K562 (cell line): ENCODE measurements around the gene VSTM2B. TPM values are rescaled to one million over a fixed set of nuclear protein-coding genes. Genes with fewer than 3 reads are reported as not detected.

Experiments
- ATAC-seq: fragments of 200-7000 bp; cut with Tn5 transposase; 3 replicates; pipeline ENCODE4 v1.9.1; 2020; ENCODE audit warnings: moderate library complexity
- Bru-seq: library from RNA; stranded (reverse); fragments of 400-500 nt; gene quantifications from one replicate; lab custom pipeline; 2021; lab: Mats Ljungman, UMichigan
- BruChase-seq, 2 experiments: library from RNA; stranded (reverse); fragments of 400-500 nt; gene quantifications; one replicate each; lab custom pipeline; 2021; lab: Mats Ljungman, UMichigan
- BruUV-seq: library from RNA; stranded (reverse); fragments of 400-500 nt; replicated peaks from 2 replicates; lab custom pipeline; 2021; lab: Mats Ljungman, UMichigan
- CTCF ChIA-PET: fragments of 300-600 bp; formaldehyde crosslinking; extraction: SDS; loops from one replicate; lab custom pipeline; 2021; ENCODE audit warnings: low intra/inter-chr PET ratio; lab: Yijun Ruan, JAX
- POLR2A ChIA-PET: fragments of 300-600, 350-650 bp; sonication (Branson Sonifier 250); formaldehyde crosslinking; extraction: SDS; loops from one replicate; lab custom pipeline; 2021; ENCODE audit warnings: antibody characterized with exemption, inconsistent platforms; lab: Yijun Ruan, JAX
- DNase-seq, 4 experiments: peaks; one replicate each; pipeline versions ENCODE4 v3.0.0 to v3.0.0-alpha.2; 2011 to 2018; ENCODE audit warnings: low spot score in 3 of 4, mixed read lengths in 3 of 4; ENCODE audit errors: extremely low read depth in 1 of 4
- FAIRE-seq: peaks from 2 replicates; lab custom pipeline; 2011; peaks lifted over from hg19 to GRCh38; lab: Jason Lieb, UNC
- H2AFZ ChIP-seq: 2 replicates; pipeline ENCODE4 v1.6.0; 2011; ENCODE audit warnings: low read depth, low read length, control low read depth, inconsistent platforms
- H3K27ac ChIP-seq: fragments of 200-600 bp; 3 replicates; pipeline ENCODE4 v1.8.0; 2011; ENCODE audit warnings: low read depth, mild to moderate bottlenecking, control low read depth, inconsistent platforms, low read length, moderate library complexity, mixed read lengths; ENCODE audit errors: extremely low read depth
- H3K27me3 ChIP-seq, 2 experiments: fragments of 300-600 bp in 1 of 2; 2 replicates in 1 of 2; 3 replicates in 1 of 2; pipeline versions ENCODE4 v1.6.0 to v1.8.0; 2011; ENCODE audit warnings: inconsistent platforms in 2 of 2, low read length in 2 of 2, mild to moderate bottlenecking in 1 of 2, mixed read lengths in 1 of 2, moderate library complexity in 1 of 2; ENCODE audit not compliant: control insufficient read depth in 2 of 2, insufficient read depth in 2 of 2
- H3K36me3 ChIP-seq: fragments of 300-600 bp; 3 replicates; pipeline ENCODE4 v1.8.0; 2011; ENCODE audit warnings: mild to moderate bottlenecking, low read length, inconsistent platforms; ENCODE audit not compliant: control insufficient read depth, insufficient read depth
- H3K4me1 ChIP-seq, 2 experiments: fragments of 200-600 bp in 1 of 2; replicated peaks in 1 of 2; 2 replicates in 1 of 2; 3 replicates in 1 of 2; pipeline versions ENCODE4 v1.5.1 to v1.8.0; 2011; ENCODE audit warnings: inconsistent platforms in 2 of 2, low read length in 2 of 2, mild to moderate bottlenecking in 1 of 2, mixed read lengths in 1 of 2, moderate library complexity in 1 of 2; ENCODE audit not compliant: control insufficient read depth in 2 of 2, insufficient read depth in 2 of 2
- H3K4me2 ChIP-seq: 2 replicates; pipeline ENCODE4 v1.6.1; 2011; ENCODE audit warnings: low read length, control low read depth, inconsistent platforms, mixed read lengths; ENCODE audit not compliant: insufficient read depth
- H3K4me3 ChIP-seq: fragments of 200-600 bp; sonication (generic), shearing (Covaris generic); 2 replicates; pipeline ENCODE4 v1.5.1; 2016; ENCODE audit warnings: control low read depth, inconsistent platforms
- H3K79me2 ChIP-seq: fragments of 200-600 bp; 3 replicates; pipeline ENCODE4 v1.8.0; 2011; ENCODE audit warnings: low read length, inconsistent platforms; ENCODE audit not compliant: control insufficient read depth, insufficient read depth
- H3K9ac ChIP-seq, 2 experiments: 2 replicates each; pipeline versions ENCODE4 v1.6.0 to v1.6.1; 2011; ENCODE audit warnings: low read depth in 2 of 2, low read length in 2 of 2, control low read depth in 1 of 2, inconsistent platforms in 1 of 2, mild to moderate bottlenecking in 1 of 2, mixed read lengths in 1 of 2; ENCODE audit not compliant: insufficient read depth in 1 of 2
- H3K9me1 ChIP-seq: one replicate; pipeline ENCODE4 v1.6.0; 2011; ENCODE audit warnings: inconsistent platforms, mild to moderate bottlenecking, low read length, moderate library complexity; ENCODE audit not compliant: control insufficient read depth, insufficient read depth
- H3K9me3 ChIP-seq: replicated peaks from 2 replicates; pipeline ENCODE4 v1.5.1; 2011; ENCODE audit warnings: low read depth, low read length, inconsistent platforms; ENCODE audit not compliant: control insufficient read depth, insufficient read depth
- H4K20me1 ChIP-seq: replicated peaks from 2 replicates; pipeline ENCODE4 v1.6.1; 2011; ENCODE audit warnings: low read length, inconsistent platforms, mixed read lengths; ENCODE audit not compliant: control insufficient read depth, insufficient read depth
- PCBP1 ChIP-seq: fragments of 200-400 bp; formaldehyde crosslinking; IDR thresholded peaks from 2 replicates; pipeline ENCODE4 v1.6.1; 2018; ENCODE audit warnings: mild to moderate bottlenecking, low read depth, low read length; ENCODE audit not compliant: poor library complexity, severe bottlenecking
- WGBS: fragments of 100-300 bp; shearing (Covaris generic); methylation state at CpG from one replicate; pipeline ENCODE4 v1.1.6; 2016; ENCODE audit warnings: low coverage, mixed read lengths; ENCODE audit not compliant: insufficient coverage; ENCODE audit errors: missing lambda C conversion rate; 5-methylcytosine and 5-hydroxymethylcytosine counted together
- in situ Hi-C: fragments of 300-500 bp; cut with MboI; formaldehyde crosslinking; loops from 4 replicates; pipeline ENCODE4 v1.15.0; 2018; ENCODE audit warnings: inconsistent platforms, mixed read lengths
- intact Hi-C: fragments of 100-400 bp; cut with micrococcal nuclease; formaldehyde crosslinking; loops from 2 replicates; pipeline ENCODE4 v1.14.2; 2022
- long read RNA-seq, 3 experiments: library from polyadenylated mRNA in 2 of 3; library from RNA in 1 of 3; unstranded in 2 of 3; stranded (forward) in 1 of 3; transcript quantifications; one replicate each; pipeline ENCODE4 v2.0.0, GENCODE V29; 2019 to 2022
- polyA minus RNA-seq, 3 experiments: library from RNA; depleted of rRNA, polyadenylated mRNA; stranded (reverse); fragments of >200 nt; gene quantifications; 2 replicates each; pipeline ENCODE4 v1.2.3, GENCODE V29; 2011
- polyA plus RNA-seq, 8 experiments: library from polyadenylated mRNA; depleted of rRNA in 4 of 8; stranded (reverse) in 5 of 8; unstranded in 3 of 8; fragments of >200 nt; fragmentation: Nextera tagmentation in 2 of 8; fragmentation: Illumina TruSeq in 1 of 8; extraction: Ambion mirVana in 2 of 8; extraction: Trizol in 1 of 8; gene quantifications; 2 replicates each; pipeline versions ENCODE4 v1.2.1 to v1.2.3, GENCODE V29; 2011 to 2014; ENCODE audit warnings: inconsistent platforms in 1 of 8, missing spikeins in 1 of 8
- total RNA-seq, 7 experiments: library from RNA; depleted of rRNA in 6 of 7; stranded (reverse); fragments of >200 nt in 6 of 7; fragmentation: Illumina TruSeq in 2 of 7; extraction: Trizol in 2 of 7; gene quantifications; 2 replicates each; pipeline versions ENCODE4 v1.2.1 to v1.2.3, GENCODE V29; 2011 to 2021; ENCODE audit warnings: low replicate concordance in 1 of 7
- TF ChIP-seq, protein P1 (sequence below): IDR thresholded peaks from 2 replicates; pipeline ENCODE4 v1.6.1; 2011; ENCODE audit warnings: borderline replicate concordance, low read depth, mild to moderate bottlenecking, moderate library complexity, low read length; ENCODE audit not compliant: insufficient read depth, poor library complexity, severe bottlenecking

The VSTM2B gene
- not detected in 2 replicates for total RNA-seq (2011; cell fraction: chromatin; rRNA removed; ENCODE audit: low replicate concordance)
- not detected in 2 replicates for total RNA-seq (2011; cell fraction: nucleolus; rRNA removed)
- not detected in 2 replicates for total RNA-seq (2011; cell fraction: nucleoplasm; rRNA removed)
- total RNA-seq (2014; rRNA removed): not detected in 2 replicates
- not detected in 2 replicates for total RNA-seq (2014; rRNA removed; fragmentation: Illumina TruSeq; extraction: Trizol)
- not detected in 2 replicates for total RNA-seq (2015; rRNA removed; fragmentation: Illumina TruSeq; extraction: Trizol)
- total RNA-seq (2021): not detected in 2 replicates
- not detected in 2 replicates for polyA plus RNA-seq (2011; rRNA removed)
- polyA plus RNA-seq (2011; cell fraction: cytosol; rRNA removed): not detected in 2 replicates
- polyA plus RNA-seq (2011; cell fraction: nucleus; rRNA removed): not detected in 2 replicates
- not detected in 2 replicates for polyA plus RNA-seq (2012)
- polyA plus RNA-seq (2014; fragmentation: Illumina TruSeq; extraction: Trizol): not detected in 2 replicates
- not detected for polyA plus RNA-seq (2014; fragmentation: Nextera tagmentation; extraction: Ambion mirVana)
- polyA plus RNA-seq (2014; rRNA removed): not detected in 2 replicates
- polyA minus RNA-seq (2011; rRNA and poly(A)+ RNA removed): not detected in 2 replicates
- not detected in 2 replicates for polyA minus RNA-seq (2011; cell fraction: cytosol; rRNA and poly(A)+ RNA removed)
- not detected in 2 replicates for polyA minus RNA-seq (2011; cell fraction: nucleus; rRNA and poly(A)+ RNA removed)
- Bru-seq, nascent RNA: not detected
- not detected for BruChase-seq, experiment 1, labeled RNA remaining after a 2-hour chase
- BruChase-seq, experiment 2, labeled RNA remaining after a 6-hour chase: not detected
- long read RNA-seq, experiment 1: 0 reads
- long read RNA-seq, experiment 2: 0 reads
- long read RNA-seq, experiment 3: 0 reads

DNA sequence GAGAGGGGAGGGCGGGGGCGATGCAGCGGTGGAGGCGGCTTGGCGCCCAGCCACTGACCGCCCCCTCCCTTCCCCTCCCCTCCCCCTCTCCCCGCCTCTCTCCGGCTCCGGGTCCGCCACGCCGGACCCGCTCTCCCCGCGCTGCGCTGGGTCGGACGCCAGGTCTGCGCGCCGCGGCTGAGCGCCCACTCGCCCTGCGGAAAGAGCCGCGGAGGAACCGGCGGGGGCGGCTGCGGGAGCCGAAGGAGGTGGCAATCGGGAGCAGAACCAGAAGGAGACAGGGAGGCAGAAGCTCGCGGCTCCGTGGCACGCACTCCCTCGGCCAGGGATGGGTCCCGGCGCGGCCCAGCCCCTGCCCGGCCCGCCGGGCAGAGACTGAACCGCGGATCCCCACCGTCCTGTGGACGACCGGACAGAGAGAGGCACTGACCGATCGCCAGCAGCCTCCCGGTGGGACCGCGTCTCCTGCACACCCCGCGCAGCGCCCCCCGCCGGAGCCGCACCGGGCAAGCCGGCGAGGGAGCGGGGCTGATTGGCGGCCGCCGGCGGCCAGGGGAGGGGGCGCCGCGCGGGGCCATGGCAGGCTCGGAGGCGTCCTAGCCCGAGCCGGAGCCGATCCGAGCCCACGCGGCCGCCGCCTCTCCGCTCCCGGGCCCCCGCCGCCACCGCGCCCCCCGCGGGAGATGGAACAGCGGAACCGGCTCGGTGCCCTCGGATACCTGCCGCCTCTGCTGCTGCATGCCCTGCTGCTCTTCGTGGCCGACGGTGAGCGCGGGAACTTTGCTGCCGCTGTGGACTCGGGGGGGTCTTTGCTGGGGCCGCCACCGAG, at the start of gene VSTM2B:
VSTM2B (plus strand) TSS at position 94 of the 829 bp plus-strand sequence; CDS start at position 684, 590 bp downstream.
- ATAC-seq (no peak), DNase-seq (peak in 2 of 4 experiments; percentile 31 to 36), FAIRE-seq (no peak)
- H3K27ac ChIP-seq: no peak within 1 kb of the TSS
- H3K27me3 ChIP-seq: peaks cover 0 to 30% of the 10 kb centered on the region in 2 experiments; a peak in 2 of 5 replicates
- H3K4me1 ChIP-seq: peaks cover 0 to 43% of the 10 kb centered on the region in 2 experiments; a peak in 2 of 5 replicates
- ChIA-PET CTCF (no interaction called here), POLR2A (no interaction called here)
- WGBS: 28% methylated on average over 20 of the region's 104 CpGs
- no peak within 1 kb of the TSS for H2AFZ ChIP-seq
- no peaks in the 10 kb centered on the region for H3K79me2 ChIP-seq
- no peaks in the 10 kb centered on the region for H3K9me3 ChIP-seq
- BruUV-seq: no TSS peak
- H3K36me3 ChIP-seq: no peaks in the 10 kb centered on the region
- intact Hi-C loops (loop anchor here (5.0 to 10.0 kb wide), 4 partner anchors 59 to 581 kb away; partner anchors contain the start of gene C19orf12), in situ Hi-C loops (no loop called here)
- H4K20me1 ChIP-seq: no peaks in the 10 kb centered on the region
- H3K4me3 ChIP-seq: no peak within 1 kb of the TSS
- no peak for TF ChIP-seq PCBP1
- TF ChIP-seq, protein P1, sequence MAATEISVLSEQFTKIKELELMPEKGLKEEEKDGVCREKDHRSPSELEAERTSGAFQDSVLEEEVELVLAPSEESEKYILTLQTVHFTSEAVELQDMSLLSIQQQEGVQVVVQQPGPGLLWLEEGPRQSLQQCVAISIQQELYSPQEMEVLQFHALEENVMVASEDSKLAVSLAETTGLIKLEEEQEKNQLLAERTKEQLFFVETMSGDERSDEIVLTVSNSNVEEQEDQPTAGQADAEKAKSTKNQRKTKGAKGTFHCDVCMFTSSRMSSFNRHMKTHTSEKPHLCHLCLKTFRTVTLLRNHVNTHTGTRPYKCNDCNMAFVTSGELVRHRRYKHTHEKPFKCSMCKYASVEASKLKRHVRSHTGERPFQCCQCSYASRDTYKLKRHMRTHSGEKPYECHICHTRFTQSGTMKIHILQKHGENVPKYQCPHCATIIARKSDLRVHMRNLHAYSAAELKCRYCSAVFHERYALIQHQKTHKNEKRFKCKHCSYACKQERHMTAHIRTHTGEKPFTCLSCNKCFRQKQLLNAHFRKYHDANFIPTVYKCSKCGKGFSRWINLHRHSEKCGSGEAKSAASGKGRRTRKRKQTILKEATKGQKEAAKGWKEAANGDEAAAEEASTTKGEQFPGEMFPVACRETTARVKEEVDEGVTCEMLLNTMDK: peak; percentile 3
- no peaks in the 10 kb centered on the region for H3K9me1 ChIP-seq
- no peak within 1 kb of the TSS for H3K9ac ChIP-seq
- no peak within 1 kb of the TSS for H3K4me2 ChIP-seq
